HCT116 (cell line): ENCODE measurements around the gene GSC2. TPM values are rescaled to one million over a fixed set of nuclear protein-coding genes. Genes with fewer than 3 reads are reported as not detected.

Source experiments
- ATAC-seq: fragments of 200-7000 bp; cut with Tn5 transposase; 2 replicates; pipeline ENCODE4 v1.9.1; 2020; ENCODE audit warnings: mild to moderate bottlenecking, moderate library complexity
- BruUV-seq: library from RNA; stranded (reverse); fragments of 400-500 nt; replicated peaks from 2 replicates; lab custom pipeline; 2021; lab: Mats Ljungman, UMichigan
- CTCF ChIA-PET: fragments of 300-600 bp; sonication (Branson Sonifier 250); formaldehyde crosslinking; loops from one replicate; lab custom pipeline; 2021; ENCODE audit warnings: antibody characterized with exemption; lab: Charles Lee
- POLR2A ChIA-PET: fragments of 300-600, 350-600 bp; sonication (Branson Sonifier 250); formaldehyde crosslinking; loops from one replicate; lab custom pipeline; 2021; ENCODE audit warnings: antibody characterized with exemption; lab: Charles Lee
- RAD21 ChIA-PET, 2 experiments: fragments of 300-600 bp; sonication (Branson Sonifier 250); formaldehyde crosslinking; loops; one replicate each; lab custom pipeline; 2023; ENCODE audit warnings: low total read pairs in 2 of 2; ENCODE audit not compliant: uncharacterized antibody in 2 of 2, unreplicated experiment in 2 of 2, low non-redundant PET in 1 of 2; lab: Charles Lee
- DNase-seq: peaks from one replicate; pipeline ENCODE4 v3.0.0-alpha.2; 2010; ENCODE audit warnings: low read depth, low spot score
- H2AFZ ChIP-seq: fragments of 200-600 bp; shearing (Covaris generic), sonication (generic); 2 replicates; pipeline ENCODE4 v1.6.1; 2017; ENCODE audit warnings: low read depth, mixed run types, mixed read lengths, antibody characterized with exemption, low read length; ENCODE audit not compliant: poor library complexity, severe bottlenecking
- H3K27ac ChIP-seq: 2 replicates; pipeline ENCODE4 v1.5.1; 2012; ENCODE audit warnings: low read depth, low read length
- H3K27me3 ChIP-seq: fragments of 200-600 bp; sonication (generic); 2 replicates; pipeline ENCODE4 v1.6.1; 2016; ENCODE audit warnings: mixed run types, low read length, mixed read lengths; ENCODE audit not compliant: insufficient read depth
- H3K36me3 ChIP-seq, 2 experiments: fragments of 200-500 bp in 1 of 2; fragments of 200-600 bp in 1 of 2; sonication (Bioruptor generic) in 1 of 2; sonication (generic) in 1 of 2; 2 replicates each; pipeline versions ENCODE4 v1.5.1 to v1.6.1; 2014 to 2016; ENCODE audit warnings: low read length in 2 of 2, inconsistent platforms in 1 of 2, mixed read lengths in 1 of 2, mixed run types in 1 of 2; ENCODE audit not compliant: insufficient read depth in 2 of 2, control insufficient read depth in 1 of 2
- H3K4me1 ChIP-seq, 2 experiments: fragments of 200-600 bp in 1 of 2; sonication (generic) in 1 of 2; 2 replicates each; pipeline versions ENCODE4 v1.5.1 to v1.6.1; 2012 to 2017; ENCODE audit warnings: low read length in 2 of 2, inconsistent platforms in 1 of 2, mild to moderate bottlenecking in 1 of 2, mixed read lengths in 1 of 2, mixed run types in 1 of 2, moderate library complexity in 1 of 2; ENCODE audit not compliant: insufficient read depth in 2 of 2, control insufficient read depth in 1 of 2
- H3K4me2 ChIP-seq: fragments of 200-600 bp; sonication (generic); 2 replicates; pipeline ENCODE4 v1.6.1; 2017; ENCODE audit warnings: mixed run types, low read length, mixed read lengths
- H3K4me3 ChIP-seq, 2 experiments: fragments of 200-600 bp in 1 of 2; sonication (generic) in 1 of 2; replicated peaks in 1 of 2; 2 replicates each; pipeline ENCODE4 v1.5.1; 2011 to 2016; ENCODE audit warnings: low read length in 2 of 2, control low read depth in 1 of 2, low read depth in 1 of 2, mild to moderate bottlenecking in 1 of 2, mixed read lengths in 1 of 2, mixed run types in 1 of 2
- H3K79me2 ChIP-seq: fragments of 200-600 bp; sonication (generic); 2 replicates; pipeline ENCODE4 v1.6.1; 2017; ENCODE audit warnings: mild to moderate bottlenecking, mixed run types, low read length, moderate library complexity, mixed read lengths; ENCODE audit not compliant: insufficient read depth
- H3K9ac ChIP-seq: fragments of 200-600 bp; sonication (generic); 2 replicates; pipeline ENCODE4 v1.6.1; 2016; ENCODE audit warnings: low read length, mixed read lengths
- H3K9me2 ChIP-seq: fragments of 200-600 bp; sonication (generic), shearing (Covaris generic); 2 replicates; pipeline ENCODE4 v1.6.1; 2017; ENCODE audit warnings: mixed run types, mild to moderate bottlenecking, moderate library complexity; ENCODE audit not compliant: insufficient read depth
- H3K9me3 ChIP-seq, 2 experiments: fragments of 200-500 bp in 1 of 2; fragments of 200-600 bp in 1 of 2; sonication (Bioruptor generic) in 1 of 2; sonication (generic) in 1 of 2; 2 replicates each; pipeline ENCODE4 v1.6.1; 2014 to 2017; ENCODE audit warnings: low read length in 2 of 2, mixed read lengths in 2 of 2, inconsistent platforms in 1 of 2, low read depth in 1 of 2, mild to moderate bottlenecking in 1 of 2, mixed run types in 1 of 2, moderate library complexity in 1 of 2; ENCODE audit not compliant: control insufficient read depth in 1 of 2, insufficient read depth in 1 of 2
- H4K20me1 ChIP-seq: fragments of 200-600 bp; sonication (generic), shearing (Covaris generic); 2 replicates; pipeline ENCODE4 v1.6.1; 2017; ENCODE audit warnings: mixed run types, mild to moderate bottlenecking, moderate library complexity; ENCODE audit not compliant: insufficient read depth
- CBX3 ChIP-seq: IDR thresholded peaks from 2 replicates; pipeline ENCODE4 v1.6.1; 2012; ENCODE audit warnings: low read depth
- CEBPB ChIP-seq: IDR thresholded peaks from 2 replicates; pipeline ENCODE4 v1.6.1; 2012; ENCODE audit warnings: low read depth
- EGR1 ChIP-seq: IDR thresholded peaks from 2 replicates; pipeline ENCODE4 v1.6.1; 2012; ENCODE audit warnings: low read depth
- ELF1 ChIP-seq: IDR thresholded peaks from 2 replicates; pipeline ENCODE4 v1.6.1; 2012; ENCODE audit warnings: low read depth, borderline replicate concordance
- EZH2phosphoT487 ChIP-seq: fragments of 200-600 bp; IDR thresholded peaks from 2 replicates; pipeline ENCODE4 v1.6.1; 2018; ENCODE audit warnings: antibody characterized with exemption, borderline replicate concordance
- FOSL1 ChIP-seq: IDR thresholded peaks from 2 replicates; pipeline ENCODE4 v1.6.1; 2012; ENCODE audit warnings: low read depth
- POLR2A ChIP-seq: IDR thresholded peaks from 2 replicates; pipeline ENCODE4 v1.7.0; 2011; ENCODE audit warnings: borderline replicate concordance; ENCODE audit not compliant: insufficient read depth, insufficient read length; ENCODE audit errors: extremely low read depth
- POLR2AphosphoS5 ChIP-seq: IDR thresholded peaks from 2 replicates; pipeline ENCODE4 v1.6.1; 2011; ENCODE audit warnings: mild to moderate bottlenecking, low read depth, low read length, moderate library complexity
- YY1 ChIP-seq: IDR thresholded peaks from 2 replicates; pipeline ENCODE4 v1.6.1; 2011; ENCODE audit warnings: low read length, low read depth, moderate library complexity, mild to moderate bottlenecking; ENCODE audit not compliant: insufficient replicate concordance; ENCODE audit errors: extremely low read depth
- ZFX ChIP-seq: fragments of 450-650 bp; IDR thresholded peaks from 2 replicates; pipeline ENCODE4 v1.6.1; 2017
- ZNF274 ChIP-seq: fragments of 200-500 bp; sonication (Bioruptor generic); IDR thresholded peaks from 2 replicates; pipeline ENCODE4 v1.6.1; 2014; ENCODE audit warnings: mild to moderate bottlenecking, low read depth, low read length, inconsistent platforms
- intact Hi-C: fragments of 100-400 bp; cut with micrococcal nuclease; formaldehyde crosslinking; loops from 2 replicates; pipeline ENCODE4 v1.10.0; 2022
- total RNA-seq: library from RNA; stranded (reverse); gene quantifications from one replicate; pipeline ENCODE4 v1.2.1, GENCODE V29; 2021; ENCODE audit not compliant: unreplicated experiment
- TF ChIP-seq, protein P1 (sequence below): IDR thresholded peaks from 2 replicates; pipeline ENCODE4 v1.6.1; 2012
- TF ChIP-seq, protein P2 (sequence below), 3 experiments: fragments of 200-600 bp in 1 of 3; sonication (generic) in 1 of 3; IDR thresholded peaks in 2 of 3; conservative IDR thresholded peaks in 1 of 3; 2 replicates each; pipeline ENCODE4 v1.5.1; 2012 to 2017; ENCODE audit warnings: low read depth in 2 of 3, low read length in 2 of 3, antibody characterized with exemption in 1 of 3, borderline replicate concordance in 1 of 3, control low read depth in 1 of 3, mild to moderate bottlenecking in 1 of 3, mixed read lengths in 1 of 3, mixed run types in 1 of 3, moderate library complexity in 1 of 3; ENCODE audit not compliant: insufficient read depth in 1 of 3

Gene GSC2
- total RNA-seq, 1 experiment from 2014 or later, result not detected

GRCh38 chr22:19098157-19098556 lies 51.9 kb downstream of the GSC2 start:
- ATAC-seq (no peak), DNase-seq (no peak)
- no peaks in the 10 kb centered on the region for H3K36me3 ChIP-seq
- H3K9ac ChIP-seq, result no peak overlapping the region
- TF ChIP-seq EGR1 (no peak), EZH2phosphoT487 (no peak), YY1 (no peak), ZFX (no peak), ELF1 (no peak), POLR2AphosphoS5 (no peak), FOSL1 (no peak), CBX3 (no peak), CEBPB (no peak), ZNF274 (no peak), POLR2A (no peak)
- TF ChIP-seq, protein P1, sequence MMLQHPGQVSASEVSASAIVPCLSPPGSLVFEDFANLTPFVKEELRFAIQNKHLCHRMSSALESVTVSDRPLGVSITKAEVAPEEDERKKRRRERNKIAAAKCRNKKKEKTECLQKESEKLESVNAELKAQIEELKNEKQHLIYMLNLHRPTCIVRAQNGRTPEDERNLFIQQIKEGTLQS, result no peak
- TF ChIP-seq, protein P2, sequence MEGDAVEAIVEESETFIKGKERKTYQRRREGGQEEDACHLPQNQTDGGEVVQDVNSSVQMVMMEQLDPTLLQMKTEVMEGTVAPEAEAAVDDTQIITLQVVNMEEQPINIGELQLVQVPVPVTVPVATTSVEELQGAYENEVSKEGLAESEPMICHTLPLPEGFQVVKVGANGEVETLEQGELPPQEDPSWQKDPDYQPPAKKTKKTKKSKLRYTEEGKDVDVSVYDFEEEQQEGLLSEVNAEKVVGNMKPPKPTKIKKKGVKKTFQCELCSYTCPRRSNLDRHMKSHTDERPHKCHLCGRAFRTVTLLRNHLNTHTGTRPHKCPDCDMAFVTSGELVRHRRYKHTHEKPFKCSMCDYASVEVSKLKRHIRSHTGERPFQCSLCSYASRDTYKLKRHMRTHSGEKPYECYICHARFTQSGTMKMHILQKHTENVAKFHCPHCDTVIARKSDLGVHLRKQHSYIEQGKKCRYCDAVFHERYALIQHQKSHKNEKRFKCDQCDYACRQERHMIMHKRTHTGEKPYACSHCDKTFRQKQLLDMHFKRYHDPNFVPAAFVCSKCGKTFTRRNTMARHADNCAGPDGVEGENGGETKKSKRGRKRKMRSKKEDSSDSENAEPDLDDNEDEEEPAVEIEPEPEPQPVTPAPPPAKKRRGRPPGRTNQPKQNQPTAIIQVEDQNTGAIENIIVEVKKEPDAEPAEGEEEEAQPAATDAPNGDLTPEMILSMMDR (IDR thresholded peaks at IDR 0.05 in 2 of 3, conservative IDR thresholded peaks at IDR 0.05 in 1 of 3; ENCODE audit: borderline replicate concordance in 1 of 3, insufficient read depth in 1 of 3, low read depth in 2 of 3, low read length in 2 of 3), result no peak
- no peak overlapping the region for H3K4me2 ChIP-seq
- CTCF ChIA-PET, result interaction anchor here (0.9 kb wide), 1 partner anchor 8 kb away, joined by 3 read pairs; no protein-coding TSS in a partner anchor
- intact Hi-C loops, result no loop called here
- peaks cover 57% of the 10 kb centered on the region for H3K79me2 ChIP-seq
- POLR2A ChIA-PET, result no interaction called here
- no peak overlapping the region for H2AFZ ChIP-seq
- BruUV-seq, result no TSS peak
- no peaks in the 10 kb centered on the region for H3K9me3 ChIP-seq
- no peaks in the 10 kb centered on the region for H3K27me3 ChIP-seq
- H3K9me2 ChIP-seq, result no peaks in the 10 kb centered on the region
- peaks cover 0 to 4% of the 10 kb centered on the region in 2 experiments; a peak in 1 of 4 replicates for H3K4me1 ChIP-seq
- RAD21 ChIA-PET, result no interaction called here
- H3K27ac ChIP-seq, result no peak overlapping the region
- H3K4me3 ChIP-seq, result no peak overlapping the region
- H4K20me1 ChIP-seq, result no peaks in the 10 kb centered on the region
